ENCODE measurements around the gene EFHD1. TPM values are rescaled to one million over a fixed set of nuclear protein-coding genes. Genes with fewer than 3 reads are reported as not detected.

The EFHD1 gene
- total RNA-seq, 3 donors from 2014 or later, result 0.16 to 0.69 (median 0.35) TPM

DNA sequence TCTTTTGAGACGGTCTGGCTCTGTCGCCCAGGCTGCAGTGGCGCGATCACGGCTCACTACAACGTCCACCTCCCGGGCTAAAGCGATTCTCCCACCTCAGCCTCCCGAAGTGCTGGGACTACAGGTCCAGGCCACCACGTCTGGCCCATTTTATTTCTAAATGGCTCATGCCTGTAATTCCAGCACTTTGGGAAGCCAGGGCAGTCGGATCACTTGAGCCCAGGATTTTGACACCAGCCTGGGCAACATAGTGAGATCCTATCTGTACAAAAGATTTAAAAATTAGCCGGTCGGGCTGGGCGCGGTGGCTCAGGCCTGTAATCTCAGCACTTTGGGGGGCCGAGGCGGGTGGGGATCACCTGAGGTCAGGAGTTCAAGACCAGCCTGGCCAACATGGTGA, 26.4 kb upstream of the EFHD1 start:
- Mint-ChIP-seq H3K4me1 (ENCODE audit: low read depth) (peaks cover 8% of the 10 kb centered on the region), H3K4me3 (no peak overlapping the region), H3K36me3 (ENCODE audit: insufficient read depth) (no peaks in the 10 kb centered on the region), H3K27me3 (ENCODE audit: low read depth) (no peaks in the 10 kb centered on the region), H3K9me3 (no peaks in the 10 kb centered on the region)
- DNase-seq (no peak), ATAC-seq (no peak)

DNA sequence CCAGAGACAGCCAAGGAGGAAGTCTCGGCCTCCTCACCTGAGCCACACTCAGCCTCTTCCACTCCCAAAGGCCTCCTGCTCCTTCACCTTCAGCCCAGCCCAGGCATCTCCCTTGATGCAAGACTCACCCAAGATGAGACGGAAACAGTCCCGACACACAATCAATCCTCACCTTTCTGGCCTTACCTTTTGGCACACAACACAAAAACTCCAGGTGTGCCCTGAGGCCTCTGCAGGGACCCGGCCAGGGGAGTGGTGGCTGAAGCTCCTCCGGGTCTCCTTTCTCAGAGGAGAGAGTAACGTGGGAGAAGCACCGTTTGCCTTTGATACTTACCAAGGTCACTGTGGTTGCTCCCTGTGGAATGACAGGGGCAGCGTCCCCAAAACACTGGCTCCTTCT, 23.8 kb upstream of the EFHD1 start:
- H3K4me1 Mint-ChIP-seq (ENCODE audit: low read depth), result peaks cover 8% of the 10 kb centered on the region
- DNase-seq (no peak), ATAC-seq (no peak)
- H3K4me3 Mint-ChIP-seq, result no peak overlapping the region
- H3K9me3 Mint-ChIP-seq, result no peaks in the 10 kb centered on the region
- no peaks in the 10 kb centered on the region for H3K36me3 Mint-ChIP-seq (ENCODE audit: insufficient read depth)
- no peaks in the 10 kb centered on the region for H3K27me3 Mint-ChIP-seq (ENCODE audit: low read depth)

DNA sequence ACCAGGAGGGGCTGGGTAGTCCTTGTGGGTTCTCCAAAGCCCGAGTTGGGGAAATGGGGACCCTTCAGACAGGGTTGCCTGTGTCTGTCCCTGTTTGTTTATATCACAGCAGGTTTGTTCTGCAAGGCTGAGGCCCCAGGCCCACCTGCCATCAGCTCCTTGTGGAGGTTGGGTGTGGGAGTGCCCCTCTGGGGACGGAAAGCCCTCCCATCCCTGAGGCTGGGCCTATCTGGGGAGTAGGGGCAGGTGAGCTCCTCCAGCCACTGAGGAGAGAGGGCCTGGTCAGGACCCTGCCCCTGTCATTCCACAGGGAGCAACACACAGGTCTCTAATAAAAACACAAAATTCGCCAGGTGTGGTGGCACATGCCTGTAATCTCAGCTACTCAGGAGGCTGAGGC, 23.3 kb upstream of the EFHD1 start:
- DNase-seq (no peak), ATAC-seq (no peak)
- H3K4me3 Mint-ChIP-seq, result no peak overlapping the region
- no peaks in the 10 kb centered on the region for H3K36me3 Mint-ChIP-seq (ENCODE audit: insufficient read depth)
- H3K9me3 Mint-ChIP-seq, result no peaks in the 10 kb centered on the region
- H3K4me1 Mint-ChIP-seq (ENCODE audit: low read depth), result peaks cover 8% of the 10 kb centered on the region
- H3K27me3 Mint-ChIP-seq (ENCODE audit: low read depth), result no peaks in the 10 kb centered on the region

DNA sequence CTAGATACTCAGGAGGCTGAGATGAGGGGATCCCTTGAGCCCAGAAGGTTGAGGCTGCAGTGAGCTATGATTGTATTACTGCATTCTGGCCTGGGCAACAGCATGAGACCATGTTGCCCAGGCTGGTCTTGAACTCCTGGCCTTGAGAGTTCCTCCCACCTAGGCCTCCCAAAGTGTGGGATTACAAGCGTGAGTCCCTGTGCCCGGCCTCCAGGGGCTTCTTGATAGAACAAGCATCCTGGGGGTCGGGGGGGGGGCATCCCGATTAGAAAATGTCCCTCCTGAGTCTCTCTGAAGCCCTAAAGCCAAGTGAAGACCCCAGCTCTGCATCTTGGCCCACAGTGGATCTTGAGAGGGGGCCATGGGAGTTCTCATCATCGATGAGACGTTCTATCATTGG, 22.3 kb upstream of the EFHD1 start:
- ATAC-seq (no peak), DNase-seq (no peak)
- H3K9me3 Mint-ChIP-seq, result no peaks in the 10 kb centered on the region
- H3K27me3 Mint-ChIP-seq (ENCODE audit: low read depth), result no peaks in the 10 kb centered on the region
- peaks cover 2% of the 10 kb centered on the region for H3K4me1 Mint-ChIP-seq (ENCODE audit: low read depth)
- H3K4me3 Mint-ChIP-seq, result no peak overlapping the region
- H3K36me3 Mint-ChIP-seq (ENCODE audit: insufficient read depth), result no peaks in the 10 kb centered on the region

DNA sequence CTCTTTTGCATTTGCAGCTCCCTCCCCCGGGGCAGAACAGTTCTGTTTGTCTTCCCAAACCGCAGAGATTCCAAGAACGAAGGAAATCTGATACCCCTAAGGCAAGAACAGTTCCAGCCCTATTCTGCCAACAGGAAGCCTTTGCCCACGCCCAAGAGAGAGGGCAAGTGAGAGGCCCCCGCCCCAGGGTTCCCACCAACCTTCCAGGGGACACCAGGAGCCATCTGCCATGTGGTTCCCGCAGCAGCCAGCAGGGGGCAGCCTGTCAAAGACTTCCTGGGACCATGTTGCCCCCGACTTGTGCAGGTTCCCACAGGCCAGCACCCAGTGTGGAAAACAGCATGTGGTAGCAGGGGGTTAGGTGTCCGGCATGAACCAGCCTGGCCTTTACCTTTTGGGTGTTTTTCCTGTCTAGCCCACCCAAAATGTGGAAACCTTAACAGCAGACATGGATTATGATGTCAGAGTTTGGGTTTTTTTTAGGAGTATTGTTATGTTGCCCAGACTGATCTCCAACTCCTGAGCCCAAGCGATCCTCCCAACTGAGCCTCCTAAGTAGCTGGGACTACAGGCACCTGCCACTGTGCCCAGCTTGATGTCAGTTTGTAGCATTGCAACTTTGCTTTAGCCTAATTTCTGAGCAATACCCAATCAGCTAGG, 21.7 kb upstream of the EFHD1 start:
- ATAC-seq (peak; percentile 69 to 74), DNase-seq (peak; percentile 67)
- no peak overlapping the region for H3K4me3 Mint-ChIP-seq
- H3K36me3 Mint-ChIP-seq (ENCODE audit: insufficient read depth), result no peaks in the 10 kb centered on the region
- no peaks in the 10 kb centered on the region for H3K27me3 Mint-ChIP-seq (ENCODE audit: low read depth)
- no peaks in the 10 kb centered on the region for H3K4me1 Mint-ChIP-seq (ENCODE audit: low read depth)
- no peaks in the 10 kb centered on the region for H3K9me3 Mint-ChIP-seq

DNA sequence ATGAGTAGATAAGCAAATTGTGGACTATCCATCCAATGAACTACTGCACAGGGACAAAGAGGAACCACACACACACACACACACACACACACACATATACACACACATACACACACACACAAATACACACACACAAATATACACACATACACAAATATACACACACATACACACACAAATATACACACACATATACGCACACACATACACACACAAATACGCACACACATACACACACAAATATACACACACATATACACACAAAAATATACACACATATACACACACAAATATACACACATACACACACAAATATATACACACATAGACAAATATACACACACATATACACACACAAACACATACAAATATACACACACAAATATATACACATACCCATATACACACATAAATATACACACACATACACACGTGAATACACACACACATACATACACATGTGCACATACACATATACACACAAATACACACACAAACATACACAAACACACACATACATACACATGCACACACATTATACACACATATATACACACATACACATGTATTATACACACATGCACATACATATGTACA, 19.8 kb upstream of the EFHD1 start:
- ATAC-seq (no peak), DNase-seq (no peak)
- H3K27me3 Mint-ChIP-seq (ENCODE audit: low read depth), result no peaks in the 10 kb centered on the region
- no peaks in the 10 kb centered on the region for H3K4me1 Mint-ChIP-seq (ENCODE audit: low read depth)
- H3K9me3 Mint-ChIP-seq, result no peaks in the 10 kb centered on the region
- H3K36me3 Mint-ChIP-seq (ENCODE audit: insufficient read depth), result no peaks in the 10 kb centered on the region
- no peak overlapping the region for H3K4me3 Mint-ChIP-seq

DNA sequence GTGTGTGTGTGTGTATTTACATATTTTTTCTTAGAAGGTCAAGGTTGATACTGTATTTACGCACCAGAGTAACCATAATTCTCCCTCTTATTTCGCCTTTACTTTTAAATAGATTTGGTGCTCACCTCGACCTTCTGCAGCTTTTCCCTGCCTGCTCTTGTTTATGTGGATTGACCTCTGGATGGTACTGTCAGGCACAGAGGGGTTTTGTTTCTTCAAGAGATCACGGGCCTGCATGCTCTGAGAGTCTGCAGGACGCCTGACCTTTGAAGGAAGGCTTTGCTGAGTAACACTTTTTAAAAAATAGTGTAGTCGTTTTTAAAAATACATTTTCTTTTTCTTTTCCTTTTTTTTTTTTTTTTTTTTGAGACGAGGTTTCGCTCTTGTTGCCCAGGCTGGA, 18.1 kb upstream of the EFHD1 start:
- no peak overlapping the region for H3K4me3 Mint-ChIP-seq
- no peaks in the 10 kb centered on the region for H3K36me3 Mint-ChIP-seq (ENCODE audit: insufficient read depth)
- no peak for ATAC-seq
- DNase-seq, result no peak
- no peaks in the 10 kb centered on the region for H3K27me3 Mint-ChIP-seq (ENCODE audit: low read depth)
- no peaks in the 10 kb centered on the region for H3K9me3 Mint-ChIP-seq
- H3K4me1 Mint-ChIP-seq (ENCODE audit: low read depth), result no peaks in the 10 kb centered on the region

DNA sequence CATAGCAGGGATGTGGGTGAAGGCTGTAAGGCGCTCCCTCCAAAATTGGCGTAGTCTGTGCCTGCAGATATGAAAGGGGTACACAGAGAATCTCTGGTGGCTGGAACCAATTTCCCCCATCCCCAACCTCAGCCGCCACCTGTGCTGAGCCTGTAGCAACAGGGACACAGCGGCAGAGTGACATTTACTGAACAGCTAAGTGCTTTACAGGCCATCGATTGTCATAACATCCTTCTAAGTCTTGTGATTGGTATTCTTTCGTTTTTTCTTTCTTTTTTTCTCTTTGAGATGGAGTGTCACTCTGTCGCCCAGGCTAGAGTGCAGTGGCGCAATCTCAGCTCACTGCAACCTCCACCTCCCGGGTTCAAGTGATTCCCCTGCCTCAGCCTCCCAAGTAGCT, 12.2 kb upstream of the EFHD1 start:
- H3K4me1 Mint-ChIP-seq (ENCODE audit: low read depth), result no peaks in the 10 kb centered on the region
- no peak overlapping the region for H3K4me3 Mint-ChIP-seq
- DNase-seq (no peak), ATAC-seq (no peak)
- no peaks in the 10 kb centered on the region for H3K36me3 Mint-ChIP-seq (ENCODE audit: insufficient read depth)
- peaks cover 12% of the 10 kb centered on the region for H3K27me3 Mint-ChIP-seq (ENCODE audit: low read depth)
- no peaks in the 10 kb centered on the region for H3K9me3 Mint-ChIP-seq

DNA sequence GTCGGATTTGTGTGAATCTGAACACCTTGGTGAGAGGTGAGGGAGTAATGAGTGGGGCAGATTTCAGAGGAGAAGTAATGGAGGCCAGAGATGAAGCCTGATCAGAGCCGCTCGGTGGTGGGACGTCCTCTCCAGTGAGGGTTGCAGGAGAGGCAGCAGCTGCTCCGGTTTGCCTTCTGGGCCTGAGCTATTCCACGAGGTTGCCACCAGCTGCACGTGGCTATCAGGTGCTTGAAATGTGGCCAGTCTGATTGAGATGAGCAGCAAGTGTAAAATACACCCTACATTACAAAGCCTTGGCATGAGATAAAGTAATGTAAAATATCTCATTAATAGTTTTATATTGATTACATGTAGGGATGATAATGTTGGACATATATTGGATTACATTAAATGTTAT, 10.8 kb upstream of the EFHD1 start:
- no peaks in the 10 kb centered on the region for H3K36me3 Mint-ChIP-seq (ENCODE audit: insufficient read depth)
- H3K27me3 Mint-ChIP-seq (ENCODE audit: low read depth), result peaks cover 14% of the 10 kb centered on the region
- H3K4me1 Mint-ChIP-seq (ENCODE audit: low read depth), result peaks cover 2% of the 10 kb centered on the region
- DNase-seq (no peak), ATAC-seq (no peak)
- no peaks in the 10 kb centered on the region for H3K9me3 Mint-ChIP-seq
- H3K4me3 Mint-ChIP-seq, result no peak overlapping the region

DNA sequence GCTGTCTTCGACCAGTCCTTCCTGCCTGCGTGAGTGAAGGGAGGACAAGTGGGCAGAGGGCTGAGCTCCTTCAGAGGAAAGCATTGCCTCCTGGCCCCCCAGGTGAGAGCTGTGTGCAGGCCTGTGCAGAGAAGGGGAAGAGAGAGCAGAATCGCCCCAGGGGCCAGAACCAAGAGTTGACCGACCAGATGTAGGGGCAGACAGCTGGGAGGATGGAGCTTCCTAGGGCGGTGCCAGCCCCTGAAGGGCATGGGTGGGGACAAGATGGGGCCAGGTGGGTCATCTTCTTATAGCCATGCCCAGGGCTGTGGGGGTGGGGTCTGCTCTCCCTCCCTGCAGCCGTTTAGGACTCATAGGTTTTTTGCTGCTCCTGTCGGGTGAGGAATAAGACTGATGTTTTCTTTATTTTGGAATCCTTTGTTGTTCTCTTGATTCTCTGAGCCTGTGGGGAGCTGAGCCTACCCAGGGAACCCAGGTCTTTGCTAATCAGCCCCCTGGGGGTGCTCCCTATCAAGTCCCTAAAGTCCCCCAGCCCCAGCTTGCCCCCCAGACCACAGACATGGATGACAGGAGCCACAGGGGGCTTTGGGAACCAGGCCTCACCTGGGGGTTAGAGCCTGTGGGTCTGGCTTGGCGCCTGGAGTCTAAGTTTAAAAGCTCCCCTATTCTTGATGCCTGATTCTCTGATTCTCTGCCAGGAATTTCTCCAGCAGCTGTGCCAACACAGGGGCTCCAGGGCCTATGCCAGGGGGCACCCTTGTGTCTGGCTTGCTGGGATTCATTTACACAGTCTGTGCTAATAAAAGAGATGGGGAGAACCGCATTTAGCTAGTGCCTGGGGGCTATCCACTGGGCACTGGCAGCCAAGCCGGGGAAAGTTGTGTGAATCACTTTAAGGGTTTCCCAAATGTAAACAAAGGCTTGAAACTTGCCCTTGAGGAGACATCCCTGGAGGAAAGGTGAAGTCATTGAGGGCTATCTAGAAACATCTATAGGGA, 9.3 kb upstream of the EFHD1 start:
- no peaks in the 10 kb centered on the region for H3K36me3 Mint-ChIP-seq (ENCODE audit: insufficient read depth)
- H3K4me3 Mint-ChIP-seq, result no peak overlapping the region
- peaks cover 18% of the 10 kb centered on the region for H3K27me3 Mint-ChIP-seq (ENCODE audit: low read depth)
- DNase-seq (no peak), ATAC-seq (peak in 1 of 2 donors; percentile 23)
- no peaks in the 10 kb centered on the region for H3K9me3 Mint-ChIP-seq
- peaks cover 2% of the 10 kb centered on the region for H3K4me1 Mint-ChIP-seq (ENCODE audit: low read depth)

DNA sequence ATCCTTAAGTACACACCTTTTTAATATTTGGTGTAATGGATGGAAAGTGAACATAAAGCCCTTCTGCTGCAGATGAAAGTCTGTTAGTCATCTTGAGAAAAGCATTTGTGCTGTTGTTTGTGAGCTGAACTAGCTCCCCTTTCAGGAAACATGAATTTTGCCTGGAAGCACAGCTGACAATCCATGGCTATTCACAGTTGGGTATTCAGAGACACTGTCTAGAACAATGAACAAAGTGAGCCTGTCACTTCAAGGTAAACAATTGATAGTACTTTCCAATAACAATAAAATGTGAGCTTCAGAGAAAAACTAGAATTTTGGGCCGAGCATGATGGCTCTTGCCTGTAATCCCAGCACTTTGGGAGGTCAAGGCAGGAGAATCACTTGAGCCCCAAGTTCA, 6.8 kb upstream of the EFHD1 start:
- no peaks in the 10 kb centered on the region for H3K9me3 Mint-ChIP-seq
- H3K4me1 Mint-ChIP-seq (ENCODE audit: low read depth), result peaks cover 2% of the 10 kb centered on the region
- DNase-seq (no peak), ATAC-seq (no peak)
- H3K4me3 Mint-ChIP-seq, result no peak overlapping the region
- peaks cover 30% of the 10 kb centered on the region for H3K27me3 Mint-ChIP-seq (ENCODE audit: low read depth)
- H3K36me3 Mint-ChIP-seq (ENCODE audit: insufficient read depth), result no peaks in the 10 kb centered on the region

DNA sequence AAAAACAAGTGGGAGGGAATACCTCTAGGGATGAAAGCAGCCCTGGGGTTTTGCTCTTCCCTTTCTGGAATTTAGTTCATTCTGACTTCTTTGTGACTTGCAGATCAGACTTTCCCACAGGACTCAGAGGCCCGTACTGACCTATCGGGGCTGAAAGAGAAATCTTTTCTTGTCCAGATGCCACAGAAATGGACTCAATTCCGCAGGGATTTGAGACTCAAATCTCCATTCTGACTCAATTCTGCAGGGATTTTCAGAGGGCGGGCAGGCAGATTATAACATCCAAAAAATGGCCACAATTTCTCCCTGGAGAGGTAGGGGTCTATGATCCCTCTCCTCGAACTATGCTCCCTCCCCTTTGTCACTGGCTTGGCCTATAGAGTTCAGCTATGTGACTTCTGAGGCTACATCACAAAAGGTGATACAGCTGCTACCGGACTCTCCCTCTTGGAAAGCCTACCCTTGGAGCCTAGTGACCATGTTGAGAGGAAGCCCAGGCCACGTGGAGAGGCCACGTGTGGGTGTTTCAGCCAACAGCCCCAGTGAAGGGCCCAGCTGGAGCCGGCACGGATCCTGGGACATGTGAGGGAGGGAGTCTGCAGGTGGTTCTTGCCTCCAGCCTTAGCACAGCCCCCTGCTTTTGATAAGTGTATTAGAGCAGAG, 4.8 kb upstream of the EFHD1 start:
- Mint-ChIP-seq H3K4me3 (no peak overlapping the region), H3K27me3 (ENCODE audit: low read depth) (peaks cover 37% of the 10 kb centered on the region), H3K36me3 (ENCODE audit: insufficient read depth) (no peaks in the 10 kb centered on the region), H3K4me1 (ENCODE audit: low read depth) (peaks cover 7% of the 10 kb centered on the region), H3K9me3 (no peaks in the 10 kb centered on the region)
- ATAC-seq, result no peak
- DNase-seq, result no peak

DNA sequence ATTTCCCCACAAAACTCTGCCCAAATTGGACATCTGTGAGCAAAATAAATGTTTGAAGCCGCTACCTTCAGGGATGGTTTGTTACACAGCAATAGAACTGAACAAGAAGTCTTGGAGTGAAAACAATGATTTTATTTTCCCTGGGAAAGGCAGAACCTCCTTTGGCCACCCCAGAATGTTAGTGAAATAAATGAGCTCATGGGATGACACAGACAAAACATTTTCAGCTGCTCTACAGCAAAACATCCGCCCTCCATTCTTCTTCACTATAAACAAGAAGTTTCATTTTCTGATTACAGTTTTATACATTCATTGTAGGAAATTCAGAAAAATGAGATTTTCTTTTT, 4.3 kb upstream of the EFHD1 start:
- Mint-ChIP-seq H3K4me1 (ENCODE audit: low read depth) (peaks cover 7% of the 10 kb centered on the region), H3K4me3 (no peak overlapping the region), H3K27me3 (ENCODE audit: low read depth) (peaks cover 35% of the 10 kb centered on the region), H3K9me3 (no peaks in the 10 kb centered on the region), H3K36me3 (ENCODE audit: insufficient read depth) (no peaks in the 10 kb centered on the region)
- no peak for ATAC-seq
- DNase-seq, result no peak

DNA sequence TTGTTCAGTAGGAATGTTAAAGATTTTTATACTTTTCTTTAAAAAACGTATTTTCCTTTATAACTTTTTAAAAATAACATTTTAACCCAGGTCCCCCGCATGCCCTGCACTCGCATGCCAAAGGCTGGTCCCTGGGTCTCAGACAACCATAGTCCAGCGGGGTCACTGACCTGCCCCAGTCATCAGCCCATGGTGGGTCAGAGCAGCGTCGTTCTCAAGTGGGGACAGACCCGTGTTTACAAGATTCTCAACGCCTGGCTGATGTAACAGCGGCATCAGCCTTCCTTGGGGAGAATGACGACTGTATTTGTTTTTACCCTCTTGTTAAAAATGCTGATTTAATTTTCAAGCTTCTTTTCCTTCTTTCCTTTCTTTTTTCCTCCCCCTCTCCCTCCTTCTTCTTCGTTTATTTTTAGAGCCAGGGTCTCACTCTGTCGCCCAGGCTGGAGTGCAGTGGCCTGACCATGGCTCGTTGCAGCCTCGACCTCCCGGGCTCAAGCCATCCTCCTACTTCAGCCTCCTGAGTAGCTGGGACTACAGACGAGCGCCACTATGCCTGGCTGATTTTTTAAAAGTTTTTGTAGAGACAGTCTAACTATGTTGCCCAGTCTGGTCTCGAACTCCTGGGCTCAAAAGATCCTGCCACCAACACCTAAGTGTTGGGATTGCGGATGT, 1.0 kb upstream of the EFHD1 start:
- Mint-ChIP-seq H3K4me3 (peak overlapping the region; percentile 29), H3K9me3 (no peaks in the 10 kb centered on the region), H3K4me1 (ENCODE audit: low read depth) (peaks cover 7% of the 10 kb centered on the region), H3K36me3 (ENCODE audit: insufficient read depth) (no peaks in the 10 kb centered on the region), H3K27me3 (ENCODE audit: low read depth) (peaks cover 55% of the 10 kb centered on the region)
- DNase-seq (no peak), ATAC-seq (no peak)
